HG03354 (cell line): Measurements from ENCODE around the gene ZDHHC13.

Experiments
- ATAC-seq: cut with Tn5 transposase; IDR thresholded peaks from one replicate; pipeline ENCODE4 v1.9.1; 2021; ENCODE audit warnings: mild to moderate bottlenecking; ENCODE audit not compliant: unreplicated experiment, poor library complexity, severe bottlenecking

Gene ZDHHC13

GRCh38 chr11:19162951-19163505, 46.1 kb downstream of the ZDHHC13 start:
- ATAC-seq = no peak

DNA sequence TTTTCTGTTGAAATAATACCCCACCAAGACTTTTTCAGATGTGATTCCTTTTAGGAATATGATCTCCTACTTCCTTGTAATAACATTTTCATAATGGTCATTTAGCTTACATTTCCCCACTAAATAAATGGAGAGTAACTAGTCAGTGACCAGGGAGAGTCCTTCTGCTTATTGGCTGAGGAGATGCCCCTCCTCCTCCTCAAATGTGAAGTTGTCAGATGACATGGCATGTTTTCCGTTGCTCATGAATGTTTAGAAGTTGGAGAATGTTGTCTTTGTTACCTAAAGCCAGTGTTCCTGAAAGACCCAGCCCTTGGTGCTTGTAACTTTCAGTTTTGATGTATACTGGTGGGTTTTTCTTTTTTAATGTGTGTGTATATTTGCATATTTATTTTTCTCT, 46.6 kb downstream of the ZDHHC13 start:
- no peak for ATAC-seq

DNA sequence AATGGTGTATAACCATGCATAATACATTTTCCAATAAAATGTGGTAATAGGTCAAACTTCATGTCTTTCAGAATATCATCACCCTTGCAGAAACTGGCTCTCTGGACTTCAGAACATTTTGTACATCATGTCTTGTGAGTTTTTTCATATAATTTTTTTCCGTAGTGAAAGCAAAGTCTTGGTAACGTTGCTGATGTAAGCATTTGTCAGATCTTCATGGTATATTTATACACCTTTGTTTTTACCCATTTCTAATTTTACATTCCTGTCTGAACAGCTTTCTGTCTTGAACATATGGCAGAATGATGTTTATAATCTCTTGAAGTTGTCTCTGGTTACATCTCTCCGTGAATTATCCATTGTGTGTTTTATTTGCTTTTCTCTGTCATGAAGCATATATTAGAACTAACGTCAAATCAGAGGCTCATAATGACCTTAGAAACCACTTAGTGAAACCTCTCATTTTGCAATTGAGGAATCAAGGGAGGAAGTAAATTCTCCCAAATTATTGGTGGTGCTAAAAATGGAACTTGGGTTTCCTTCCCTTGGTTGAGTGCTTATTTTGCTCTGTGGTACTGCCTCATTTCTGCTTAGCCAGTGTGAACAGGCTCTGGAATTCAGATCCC, 47.4 kb downstream of the ZDHHC13 start:
- ATAC-seq = no peak

- no peak for ATAC-seq
Measured at GRCh38 chr11:19164881-19165280, 47.9 kb downstream of the ZDHHC13 start.

DNA sequence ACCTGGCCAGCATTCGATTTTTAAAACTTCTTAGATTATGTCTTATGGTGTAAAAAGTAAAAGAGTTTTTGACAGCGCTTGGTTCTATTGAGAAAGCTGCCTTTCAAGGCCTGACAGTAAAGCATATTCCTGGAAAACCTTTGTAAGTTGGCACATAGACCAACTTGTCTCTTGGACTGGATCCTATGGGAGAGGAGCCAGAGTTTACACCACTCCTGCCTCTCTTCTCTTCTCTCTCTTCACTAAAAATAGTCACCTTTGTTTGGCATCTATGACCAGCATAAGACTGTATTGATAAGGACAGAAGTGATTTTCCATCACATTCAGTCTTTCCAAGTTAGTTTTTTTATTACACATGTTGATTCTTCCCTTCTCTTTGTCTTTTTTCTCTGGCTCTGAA, 51.1 kb downstream of the ZDHHC13 start:
- no peak for ATAC-seq

GRCh38 chr11:19173004-19173689, 56.2 kb downstream of the ZDHHC13 start:
- ATAC-seq = no peak

GRCh38 chr11:19173964-19174638, 57.1 kb downstream of the ZDHHC13 start:
- ATAC-seq = no peak

DNA sequence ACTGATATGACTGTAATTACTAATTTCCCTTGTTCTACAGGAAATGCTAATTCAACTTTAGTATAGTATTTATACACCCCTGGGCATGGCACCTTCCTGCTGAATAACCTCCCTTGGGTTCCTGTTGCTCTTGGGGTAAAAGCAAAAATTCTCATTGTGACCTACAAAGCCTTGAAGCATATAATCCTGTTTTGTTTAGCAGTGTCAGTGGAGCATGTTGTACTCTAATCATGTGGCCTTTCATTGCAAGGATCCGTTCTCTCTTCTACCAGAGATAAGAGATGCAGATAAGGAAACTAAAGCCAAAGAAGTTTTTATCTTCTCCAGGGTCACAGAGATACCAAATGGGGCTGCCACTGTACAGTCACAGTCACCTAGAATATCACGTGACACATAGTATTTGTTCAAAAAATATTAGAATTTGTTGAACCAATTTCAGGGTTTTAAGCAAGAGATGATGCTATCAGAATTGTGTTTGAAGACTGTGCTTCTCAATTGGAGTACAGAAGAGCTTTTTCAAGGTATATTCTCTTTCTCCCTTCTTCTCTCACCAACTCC, 59.7 kb downstream of the ZDHHC13 start:
- ATAC-seq = no peak

DNA sequence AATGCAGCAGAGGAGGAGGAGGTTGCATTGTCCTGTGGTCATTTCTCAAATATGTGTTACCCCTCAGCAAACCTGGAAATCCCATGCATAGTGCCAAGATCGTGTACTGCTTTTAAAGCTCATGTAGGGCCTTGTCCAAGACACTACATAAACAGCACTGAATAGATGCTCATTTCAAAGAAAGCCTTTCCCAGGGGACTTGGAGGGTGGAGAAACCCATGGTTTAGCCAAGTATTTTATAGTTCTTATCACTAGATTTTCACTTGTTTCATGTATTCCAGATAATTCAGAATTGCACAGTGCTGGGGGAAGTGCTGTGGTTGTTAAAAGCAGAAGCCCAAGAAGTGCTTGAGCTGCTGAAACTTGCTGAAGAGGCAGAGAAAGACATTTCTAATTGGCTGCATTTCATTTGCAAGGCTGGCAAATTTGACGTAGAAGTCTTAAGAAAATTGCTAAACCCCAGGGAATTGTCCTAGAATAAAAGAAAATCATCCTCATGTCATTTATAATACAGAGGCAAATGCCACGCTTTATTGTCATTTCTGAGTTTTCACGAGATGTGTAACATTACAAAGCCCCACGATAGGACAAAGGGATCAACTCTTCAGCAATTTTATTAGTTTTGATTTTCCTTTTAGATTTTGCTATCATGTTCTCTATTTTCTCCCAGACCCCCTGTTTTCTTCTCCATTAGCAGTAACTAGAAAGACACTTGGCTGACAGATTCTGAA, 64.7 kb downstream of the ZDHHC13 start:
- no peak for ATAC-seq

DNA sequence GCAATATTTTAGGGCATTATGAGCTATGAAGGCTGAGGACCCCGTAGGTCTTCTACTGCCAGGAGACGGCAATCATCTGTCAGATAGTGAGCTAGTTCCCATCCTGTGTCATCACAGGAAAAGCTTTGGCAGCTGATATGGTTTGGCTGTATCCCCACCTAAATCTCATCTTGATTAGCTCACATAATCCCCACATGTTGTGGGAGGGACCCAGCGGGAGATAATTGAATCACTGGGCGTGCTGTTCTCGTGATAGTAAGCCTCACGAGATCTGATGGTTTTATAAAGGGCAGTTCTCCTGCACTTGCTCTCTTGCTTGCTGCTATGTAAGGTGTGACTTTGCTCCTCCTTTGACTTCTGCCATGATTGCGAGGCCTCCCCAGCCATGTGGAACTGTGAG, 66.7 kb downstream of the ZDHHC13 start:
- ATAC-seq = no peak

DNA sequence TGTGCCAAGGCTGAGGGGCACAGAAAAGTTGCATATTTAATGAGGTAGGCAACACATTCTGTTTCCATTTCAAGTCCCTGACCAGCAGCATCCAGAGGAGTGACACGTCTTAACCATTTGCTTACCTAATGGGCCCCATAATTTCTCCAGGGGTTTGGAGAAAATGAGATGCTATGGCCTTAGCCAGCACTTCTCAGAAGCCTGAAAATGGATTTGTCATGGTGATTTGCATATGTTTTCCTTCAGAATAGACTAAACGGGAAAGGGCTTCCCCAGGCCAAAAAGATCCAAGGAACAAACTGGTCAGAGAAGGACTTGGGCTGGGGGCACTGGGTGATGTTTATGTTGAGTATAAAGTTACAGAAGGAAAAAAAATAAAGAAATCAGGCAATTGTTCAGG, 68.1 kb downstream of the ZDHHC13 start:
- ATAC-seq = no peak

DNA sequence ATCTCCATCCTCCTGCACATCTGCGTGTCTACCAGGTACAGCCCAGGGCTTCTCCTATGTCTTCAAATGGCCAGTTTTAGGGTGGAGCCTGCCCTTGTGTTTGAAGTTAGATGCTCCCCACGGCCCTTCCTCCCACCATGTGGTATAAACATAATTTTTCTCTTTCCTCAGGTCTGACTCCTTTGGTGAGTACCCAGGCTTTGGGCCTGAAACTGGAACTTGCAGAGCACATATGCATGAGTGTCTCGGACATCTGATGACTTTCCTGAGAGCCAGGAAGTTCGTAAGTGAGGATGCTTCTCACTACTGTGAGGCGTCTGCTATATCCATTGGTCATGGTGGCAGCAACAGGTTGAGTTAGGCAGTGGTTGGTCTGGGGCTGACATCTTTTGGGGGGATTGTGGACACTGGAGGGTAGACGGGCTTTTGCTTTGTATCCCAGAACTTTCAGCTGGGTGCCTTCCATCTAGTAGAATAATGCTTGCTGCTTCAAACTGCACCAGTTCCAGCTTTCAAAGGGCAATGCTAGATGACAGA, 68.6 kb downstream of the ZDHHC13 start:
- ATAC-seq = no peak

DNA sequence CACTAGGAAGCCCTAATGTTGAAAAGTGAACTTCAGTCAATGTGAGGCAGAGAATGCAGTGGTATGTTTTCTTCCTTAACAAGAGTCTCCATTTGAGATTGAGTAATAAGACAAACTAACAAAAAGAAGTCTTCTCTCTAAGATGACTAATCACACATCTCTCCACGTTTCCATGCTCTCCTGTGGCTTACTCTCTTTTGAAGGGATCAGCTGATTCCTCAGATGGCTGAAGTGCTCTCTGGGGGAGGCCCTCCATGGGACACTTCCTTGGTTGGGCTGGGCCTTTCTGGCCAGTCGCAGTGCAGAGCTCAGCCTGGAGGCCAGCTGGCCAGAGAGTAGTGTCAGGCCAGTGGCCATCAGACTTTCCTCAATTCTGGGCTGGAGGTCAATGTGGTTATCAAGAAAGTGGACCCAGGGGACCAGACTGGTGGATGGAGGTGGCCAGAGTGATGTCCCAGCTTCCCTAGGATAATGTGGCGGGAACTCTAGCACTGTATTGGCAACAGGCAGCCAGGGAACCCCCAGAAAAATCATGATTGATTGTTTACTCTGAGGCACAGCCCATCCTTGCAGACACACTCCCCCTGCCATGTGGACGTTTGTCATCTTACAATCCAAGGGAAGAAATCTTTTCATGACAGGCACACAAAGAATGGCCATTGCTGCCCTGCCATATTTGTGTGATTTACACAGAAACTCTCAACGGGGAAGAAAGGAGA, 70.3 kb downstream of the ZDHHC13 start:
- ATAC-seq = no peak

DNA sequence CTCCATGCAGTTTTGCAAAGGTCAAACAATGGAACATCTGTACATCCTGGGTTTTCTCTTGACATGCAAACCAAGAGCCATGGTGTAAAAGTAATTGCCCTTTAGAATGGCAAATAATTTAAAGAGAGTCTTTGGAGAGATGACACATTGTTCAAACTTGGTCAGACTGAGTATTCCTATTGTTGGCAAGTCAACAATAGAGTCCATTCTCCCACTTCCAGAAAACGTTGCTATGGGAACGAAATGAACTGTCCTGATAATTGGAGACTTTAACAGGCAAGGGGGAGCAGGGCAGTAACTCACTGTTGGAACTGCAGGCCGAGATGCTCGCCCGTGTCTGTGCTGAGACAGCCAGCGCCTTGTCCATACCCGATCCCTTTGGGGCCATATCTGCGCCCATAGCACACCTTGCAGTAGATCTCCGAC, 70.9 kb downstream of the ZDHHC13 start:
- ATAC-seq = no peak

GRCh38 chr11:19191530-19192169, 74.7 kb downstream of the ZDHHC13 start:
- ATAC-seq = no peak

DNA sequence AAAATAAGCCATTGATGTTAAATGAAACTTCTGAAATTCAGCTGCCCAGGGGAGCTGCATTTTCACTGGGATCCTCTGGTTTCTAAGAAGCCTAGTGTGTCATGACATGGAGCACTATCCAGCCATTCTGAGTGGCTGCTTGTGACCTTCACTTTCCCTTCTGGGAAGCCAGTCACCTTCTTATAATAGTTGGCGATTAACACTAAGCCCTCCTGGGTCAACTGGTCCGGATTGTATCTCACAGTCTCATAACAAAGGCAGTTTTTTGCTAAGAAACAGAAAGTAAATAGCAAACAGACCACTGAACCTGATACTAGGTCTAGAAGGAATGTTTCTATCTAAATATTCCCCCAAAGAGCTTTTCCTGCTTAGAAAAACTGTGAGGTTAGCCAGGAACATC, 76.9 kb downstream of the ZDHHC13 start:
- ATAC-seq = no peak

GRCh38 chr11:19194620-19195308, 77.8 kb downstream of the ZDHHC13 start:
- ATAC-seq = no peak

DNA sequence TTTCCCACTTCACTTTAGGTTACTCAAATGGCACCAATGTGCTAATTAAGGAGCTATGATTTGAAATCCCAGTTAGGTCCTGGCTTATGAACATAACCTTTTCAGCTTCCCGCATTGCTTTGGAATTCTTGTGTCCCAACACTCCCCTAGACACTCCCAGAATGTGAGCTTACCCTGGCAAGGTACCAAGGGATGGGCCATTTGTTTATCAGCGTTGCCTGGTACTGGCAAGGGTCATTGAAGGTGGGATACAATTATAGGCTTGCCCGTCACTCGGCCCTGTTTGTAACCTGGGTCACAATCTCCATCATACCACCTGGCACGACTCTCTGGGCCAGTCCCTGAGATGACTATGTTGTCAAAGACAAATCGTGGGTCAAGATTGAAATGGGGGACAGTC, 79.5 kb downstream of the ZDHHC13 start:
- no peak for ATAC-seq
